Activated CD4-positive, alpha-beta T cell treated with anti-CD3 and anti-CD28 coated beads, Interleukin-2, amount 50 U/mL, for 1 hour (primary cell): ENCODE results near the gene C11orf68.
A peak's percentile ranks its signal among the peaks of the same experiment; 100 is the strongest.

Experiments
- DNase-seq: peaks from one replicate; pipeline ENCODE4 v3.0.0-alpha.2; 2020

C11orf68 gene

DNA sequence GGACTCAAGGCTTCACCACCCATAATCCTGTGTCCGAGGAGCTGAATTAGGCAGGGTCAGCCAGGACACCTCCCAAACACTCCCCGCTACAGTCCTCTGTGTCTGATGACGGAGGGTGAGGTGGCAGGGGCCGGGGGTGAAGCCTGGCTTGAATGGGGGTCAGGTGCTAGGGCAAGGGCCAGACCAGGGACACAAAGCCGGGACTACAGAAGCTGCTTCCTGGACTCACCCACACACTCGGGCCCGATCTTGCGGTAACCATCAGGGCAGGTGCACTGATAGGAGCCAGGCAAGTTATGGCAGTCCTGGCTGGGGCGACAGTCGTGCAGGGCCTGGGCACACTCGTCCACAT lies 48.6 kb downstream of the C11orf68 start:
- no peak for DNase-seq

GRCh38 chr11:65869643-65870306 lies 49.1 kb downstream of the C11orf68 start:
- DNase-seq = no peak

DNA sequence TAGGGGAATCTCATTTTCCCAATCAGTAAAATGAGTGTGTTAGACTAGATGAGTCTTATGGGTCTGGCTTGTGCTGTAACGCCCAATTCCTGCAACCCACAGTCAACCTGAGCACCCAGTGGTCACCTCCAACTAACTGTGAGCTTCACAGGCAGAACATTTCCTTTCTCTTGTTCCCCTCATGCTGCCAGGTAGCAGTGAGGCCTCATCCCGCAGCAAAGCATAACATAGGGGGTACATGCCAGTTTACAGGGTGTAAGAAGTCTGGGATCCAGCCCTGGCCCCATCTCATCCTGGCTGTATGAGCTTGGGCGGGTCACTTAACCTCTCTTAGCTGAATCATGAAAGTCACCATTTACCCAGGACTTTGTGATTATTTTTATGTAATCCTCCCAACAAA lies 50.0 kb downstream of the C11orf68 start:
- no peak for DNase-seq

DNA sequence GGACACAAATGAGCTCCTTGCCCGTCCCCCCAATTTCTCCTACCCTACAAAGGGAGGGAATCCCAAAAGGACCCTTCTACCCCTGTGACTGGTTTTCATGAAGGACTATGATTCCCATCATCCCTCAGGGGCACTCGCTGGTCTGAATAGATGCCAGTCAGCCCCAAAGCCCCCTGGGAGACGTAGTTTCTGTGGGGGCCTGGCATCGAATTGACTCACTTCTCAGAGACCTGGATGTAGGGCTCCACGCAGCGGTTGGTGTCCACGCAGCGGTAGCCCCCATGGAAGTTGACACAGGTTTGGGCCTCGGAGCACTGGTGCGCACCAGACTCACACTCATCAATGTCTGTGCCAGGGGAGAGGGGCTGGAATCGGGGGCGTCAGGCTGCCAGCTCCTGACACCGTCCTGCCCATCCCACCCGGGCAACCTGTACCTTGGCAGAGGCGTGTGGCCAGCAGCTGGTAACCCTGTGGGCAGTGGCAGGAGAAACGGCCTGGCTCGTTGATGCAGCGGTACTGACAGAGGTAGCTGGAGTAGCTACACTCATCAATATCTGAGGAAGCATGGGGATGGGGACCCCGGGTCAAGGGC lies 50.7 kb downstream of the C11orf68 start:
- DNase-seq = peak; percentile 26

DNA sequence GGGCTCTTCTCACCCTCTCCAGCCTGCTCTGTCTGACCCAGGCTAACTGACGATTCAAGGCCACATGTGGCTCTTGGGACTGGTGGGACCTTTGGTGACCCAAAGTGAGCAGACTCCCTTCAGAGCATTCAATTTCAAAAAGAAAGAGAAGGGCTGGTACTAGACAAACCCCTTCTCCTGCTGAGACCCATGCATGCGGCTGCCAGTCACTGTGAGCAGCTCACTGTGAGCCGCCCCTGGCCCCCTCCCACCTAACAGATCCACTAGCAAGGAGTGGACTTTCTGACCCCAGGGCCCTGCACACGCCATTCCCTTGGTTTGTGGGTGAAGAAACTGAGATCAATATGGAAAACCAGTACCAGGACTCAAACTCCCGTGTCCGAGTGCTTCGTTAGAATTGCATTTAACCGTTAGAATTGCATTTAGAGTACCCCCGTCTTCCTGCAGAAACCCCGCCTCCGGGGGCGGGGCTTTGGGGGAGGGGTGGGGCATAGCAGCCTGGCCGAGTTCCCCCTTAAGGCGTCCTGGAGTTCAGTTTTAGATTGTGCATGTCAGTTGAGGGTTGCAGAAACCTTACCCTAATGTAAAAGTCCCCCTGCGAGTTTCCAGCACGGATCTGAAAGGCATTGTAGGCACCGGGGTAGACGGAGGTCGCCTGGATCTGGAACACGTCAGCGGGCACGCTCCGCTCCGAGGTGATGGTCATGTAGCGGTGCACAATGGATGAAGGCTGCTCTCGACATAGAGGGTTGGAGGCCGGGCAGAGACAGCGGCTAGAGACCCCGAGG lies 51.4 kb downstream of the C11orf68 start:
- DNase-seq = no peak
